ENCODE results near the gene STK32B. TPM values are rescaled to one million over a fixed set of nuclear protein-coding genes. Genes with fewer than 3 reads are reported as not detected.

The STK32B gene
- total and polyA plus RNA-seq, 2 experiments from 2014 or later = 0.71 to 2.3 TPM

- H3K27me3 ChIP-seq (ENCODE audit: insufficient read depth) = no peaks in the 10 kb centered on the region
- TF ChIP-seq EZH2 (IDR thresholded peaks at IDR 0.05; ENCODE audit: low read depth, unreplicated experiment) (no peak), POLR2AphosphoS5 (IDR thresholded peaks at IDR 0.05; ENCODE audit: low read depth) (no peak), EZH2phosphoT487 (IDR thresholded peaks at IDR 0.05; ENCODE audit: unreplicated experiment) (no peak), ZNF331 (CRISPR knock-in tag; IDR thresholded peaks at IDR 0.05; ENCODE audit: low read depth) (no peak), CTCF (conservative IDR thresholded peaks at IDR 0.05; ENCODE audit: low read depth in 2 of 2) (no peak), ZNF462 (CRISPR knock-in tag; IDR thresholded peaks at IDR 0.05) (no peak), REST (IDR thresholded peaks at IDR 0.05; ENCODE audit: unreplicated experiment) (no peak), JUNB (IDR thresholded peaks at IDR 0.05; ENCODE audit: unreplicated experiment) (no peak), NANOG (IDR thresholded peaks at IDR 0.05; ENCODE audit: borderline replicate concordance) (no peak), ETS1 (IDR thresholded peaks at IDR 0.05) (no peak), STAT1 (IDR thresholded peaks at IDR 0.05; ENCODE audit: unreplicated experiment) (no peak), CREB1 (CRISPR knock-in tag; IDR thresholded peaks at IDR 0.05; ENCODE audit: low read depth) (no peak), ZNF114 (CRISPR knock-in tag; IDR thresholded peaks at IDR 0.05) (no peak)
- no peak overlapping the region for H3K4me2 ChIP-seq
- no peak overlapping the region for H3K27ac ChIP-seq (ENCODE audit: low read depth)
- no peaks in the 10 kb centered on the region for H3K27me3 Mint-ChIP-seq (ENCODE audit: insufficient read depth, low read depth, poor library complexity)
- H3K36me3 ChIP-seq (ENCODE audit: insufficient read depth) = no peaks in the 10 kb centered on the region
- H3K9me3 Mint-ChIP-seq = peaks cover 9% of the 10 kb centered on the region
- no peaks in the 10 kb centered on the region for H3K9me2 ChIP-seq (ENCODE audit: insufficient read depth)
- 0 out of 3 replicates have a peak, but pooled peaks cover 3% of the 10 kb centered on the region for H3K4me1 Mint-ChIP-seq
- H3F3A ChIP-seq (replicated peaks; ENCODE audit: low read depth) = no peaks in the 10 kb centered on the region
- no peaks in the 10 kb centered on the region for H3K79me2 ChIP-seq (replicated peaks; ENCODE audit: insufficient read depth)
- no peak overlapping the region for H3K4me3 ChIP-seq
- no peak overlapping the region for H3K27ac Mint-ChIP-seq
- ATAC-seq = no peak
- no peak for DNase-seq (ENCODE audit: low spot score)
- no peak overlapping the region for H3K4me3 Mint-ChIP-seq
- H4K20me1 ChIP-seq (replicated peaks; ENCODE audit: insufficient read depth) = no peaks in the 10 kb centered on the region
- H3K36me3 Mint-ChIP-seq (ENCODE audit: low read depth) = no peaks in the 10 kb centered on the region
- no peak overlapping the region for H2AFZ ChIP-seq
- H3K4me1 ChIP-seq (ENCODE audit: insufficient read depth) = no peaks in the 10 kb centered on the region
Measured at GRCh38 chr4:5078009-5078408, 26.7 kb downstream of the STK32B start.
